Measurements from ENCODE around the gene LRMDA.

GRCh38 chr10:75695994-75696393 is 264.6 kb downstream of the LRMDA start:
- TF ChIP-seq FOXK2 (IDR thresholded peaks at IDR 0.05) (no peak), CTCF (IDR thresholded peaks at IDR 0.05 in 2 of 3, conservative IDR thresholded peaks at IDR 0.05 in 1 of 3; ENCODE audit: control insufficient read depth in 2 of 3, extremely low read depth in 1 of 3, insufficient read depth in 1 of 3, low read depth in 3 of 3, low read length in 3 of 3) (no peak), YY1 (IDR thresholded peaks at IDR 0.05; ENCODE audit: low read depth, low read length) (no peak), E2F8 (IDR thresholded peaks at IDR 0.05; ENCODE audit: low read depth, partially characterized antibody) (no peak), TCF3 (IDR thresholded peaks at IDR 0.05; ENCODE audit: borderline replicate concordance, insufficient read depth, low read depth, low read length) (no peak), NRF1 (conservative IDR thresholded peaks at IDR 0.05; ENCODE audit: low read depth, low read length) (no peak), CHD2 (IDR thresholded peaks at IDR 0.05; ENCODE audit: borderline replicate concordance, low read depth, low read length) (no peak), CBX3 (IDR thresholded peaks at IDR 0.05; ENCODE audit: borderline replicate concordance, low read depth) (no peak), NR2F1 (conservative IDR thresholded peaks at IDR 0.05) (no peak), CREB1 (IDR thresholded peaks at IDR 0.05; ENCODE audit: low read depth) (no peak), POLR2A (IDR thresholded peaks at IDR 0.05; ENCODE audit: low read depth, low read length) (no peak), POLR2AphosphoS5 (IDR thresholded peaks at IDR 0.05; ENCODE audit: low read length) (no peak), MYC (IDR thresholded peaks at IDR 0.05; ENCODE audit: insufficient read depth, insufficient read length, insufficient replicate concordance, low read length, severe bottlenecking) (no peak), SMC3 (IDR thresholded peaks at IDR 0.05; ENCODE audit: borderline replicate concordance, low read length) (no peak)

Data from GM12878 (cell line).